ENCODE results near the gene SSNA1. TPM values are rescaled to one million over a fixed set of nuclear protein-coding genes. Genes with fewer than 3 reads are reported as not detected.

Gene SSNA1
- total RNA-seq, 2 donors from 2014 or later: 40.6 to 67.1 TPM

DNA sequence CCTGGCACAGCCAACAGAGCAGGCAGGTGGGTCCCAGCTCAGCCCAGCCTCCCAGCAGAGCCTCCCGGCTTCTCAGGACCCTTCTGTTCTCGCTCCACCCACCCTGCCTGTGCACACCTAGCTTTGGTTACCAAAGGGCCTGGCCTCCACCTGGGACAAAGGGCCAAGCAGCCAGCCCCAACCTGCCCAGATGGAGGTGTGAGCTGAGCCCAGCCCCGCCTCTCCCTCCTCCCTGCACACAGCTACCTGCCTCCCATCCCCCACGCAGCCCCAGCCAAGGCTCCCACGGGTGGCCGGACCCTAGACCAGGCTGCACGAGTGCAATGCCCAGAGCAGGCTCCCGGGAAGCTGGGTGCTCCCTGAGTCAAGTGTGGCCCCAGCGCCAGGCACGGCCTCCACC, 6.4 kb downstream of the SSNA1 start:
- peaks cover 16 to 36% of the 10 kb centered on the region in 2 donors for H3K4me1 ChIP-seq (ENCODE audit: control insufficient read depth in 1 of 2, low read depth in 2 of 2)

GRCh38 chr9:137195525-137196220, 7.2 kb downstream of the SSNA1 start:
- Histone ChIP-seq H3K4me3 (no peak overlapping the region), H3K4me1 (ENCODE audit: control insufficient read depth in 1 of 2, low read depth in 2 of 2) (peaks cover 11 to 28% of the 10 kb centered on the region in 2 donors), H3K36me3 (peaks cover 9% of the 10 kb centered on the region), H3K27me3 (replicated peaks; ENCODE audit: insufficient read depth) (no peaks in the 10 kb centered on the region), H3K9me3 (no peaks in the 10 kb centered on the region), H3K27ac (no peak overlapping the region)
- no peak for ATAC-seq (ENCODE audit: insufficient number of reproducible peaks, low FRiP score, low read depth)
- DNase-seq (ENCODE audit: low spot score): no peak
- no peak for TF ChIP-seq CTCF (IDR thresholded peaks at IDR 0.05)

More for the DNA sequence above, 6.4 kb downstream of the SSNA1 start:
- TF ChIP-seq CTCF (IDR thresholded peaks at IDR 0.05): no peak
- ATAC-seq (ENCODE audit: insufficient number of reproducible peaks, low FRiP score, low read depth) (no peak), DNase-seq (ENCODE audit: low spot score) (no peak)
- H3K4me3 ChIP-seq: no peak overlapping the region
- no peaks in the 10 kb centered on the region for H3K27me3 ChIP-seq (replicated peaks; ENCODE audit: insufficient read depth)
- no peak overlapping the region for H3K27ac ChIP-seq
- peaks cover 13% of the 10 kb centered on the region for H3K36me3 ChIP-seq
- no peaks in the 10 kb centered on the region for H3K9me3 ChIP-seq

GRCh38 chr9:137198051-137198901, 9.8 kb downstream of the SSNA1 start:
- H3K9me3 ChIP-seq: no peaks in the 10 kb centered on the region
- H3K27me3 ChIP-seq (replicated peaks; ENCODE audit: insufficient read depth): no peaks in the 10 kb centered on the region
- no peak for DNase-seq (ENCODE audit: low spot score)
- H3K4me3 ChIP-seq: no peak overlapping the region
- TF ChIP-seq CTCF (IDR thresholded peaks at IDR 0.05): no peak
- ATAC-seq (ENCODE audit: insufficient number of reproducible peaks, low FRiP score, low read depth): no peak
- no peaks in the 10 kb centered on the region for H3K36me3 ChIP-seq
- H3K27ac ChIP-seq: no peak overlapping the region
- peaks cover 19 to 49% of the 10 kb centered on the region in 2 donors for H3K4me1 ChIP-seq (ENCODE audit: control insufficient read depth in 1 of 2, low read depth in 2 of 2)

GRCh38 chr9:137198902-137199283, 10.4 kb downstream of the SSNA1 start:
- Histone ChIP-seq H3K9me3 (no peaks in the 10 kb centered on the region), H3K4me1 (ENCODE audit: control insufficient read depth in 1 of 2, low read depth in 2 of 2) (peaks cover 20 to 55% of the 10 kb centered on the region in 2 donors), H3K27ac (no peak overlapping the region), H3K4me3 (peak overlapping the region; percentile 69), H3K36me3 (no peaks in the 10 kb centered on the region), H3K27me3 (replicated peaks; ENCODE audit: insufficient read depth) (no peaks in the 10 kb centered on the region)
- DNase-seq (ENCODE audit: low spot score) (no peak), ATAC-seq (ENCODE audit: insufficient number of reproducible peaks, low FRiP score, low read depth) (no peak)
- TF ChIP-seq CTCF (IDR thresholded peaks at IDR 0.05): no peak

DNA sequence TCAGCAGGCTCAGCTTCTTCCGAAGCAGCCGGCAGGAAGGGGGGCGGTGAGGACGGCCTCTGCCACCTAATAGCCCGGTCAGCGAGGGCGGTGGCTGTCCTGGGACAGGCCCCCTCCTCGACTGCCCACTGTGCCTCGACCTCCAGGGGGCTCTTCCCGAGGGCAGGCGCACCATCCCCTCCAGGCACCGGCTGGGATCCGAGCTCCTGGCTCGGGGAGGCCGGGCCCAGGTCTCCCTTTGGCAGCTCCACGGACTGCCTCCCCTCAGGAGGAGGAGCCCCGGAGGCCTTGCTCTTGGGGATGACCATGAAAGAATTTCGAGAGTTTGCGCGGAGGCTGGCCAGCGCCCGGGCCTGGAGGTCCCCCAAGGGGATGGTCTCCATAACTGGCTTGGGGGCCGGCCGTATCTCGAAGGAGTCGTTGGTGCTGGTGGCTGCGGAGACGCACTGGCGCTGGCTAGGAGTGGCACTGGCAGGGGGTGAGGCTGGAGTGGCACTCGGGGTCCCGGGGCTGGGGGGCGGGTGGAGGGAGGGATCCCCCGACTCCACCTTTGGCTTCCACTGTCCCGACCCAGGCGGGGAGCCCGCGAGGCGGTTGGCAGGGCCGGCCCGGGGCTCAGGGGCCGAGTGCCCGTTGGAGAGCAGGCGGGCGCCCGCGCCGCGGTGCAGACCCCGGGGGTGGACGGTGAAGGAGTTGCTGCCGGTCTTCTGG, 11.1 kb downstream of the SSNA1 start:
- peaks cover 27 to 62% of the 10 kb centered on the region in 2 donors for H3K4me1 ChIP-seq (ENCODE audit: control insufficient read depth in 1 of 2, low read depth in 2 of 2)
- no peak for ATAC-seq (ENCODE audit: insufficient number of reproducible peaks, low FRiP score, low read depth)
- no peaks in the 10 kb centered on the region for H3K27me3 ChIP-seq (replicated peaks; ENCODE audit: insufficient read depth)
- peak overlapping the region; percentile 69 for H3K4me3 ChIP-seq
- TF ChIP-seq CTCF (IDR thresholded peaks at IDR 0.05): no peak
- H3K9me3 ChIP-seq: no peaks in the 10 kb centered on the region
- H3K36me3 ChIP-seq: no peaks in the 10 kb centered on the region
- H3K27ac ChIP-seq: no peak overlapping the region
- DNase-seq (ENCODE audit: low spot score): no peak

Data from thoracic aorta (tissue), 2 donors.